Measurements from ENCODE around the gene SLC16A7.
"Not testable (repeated sequence)": the region's sequence is repeated elsewhere in the genome, so short reads cannot be mapped to it uniquely, and the experiment has no call there.

Gene SLC16A7, protein sequence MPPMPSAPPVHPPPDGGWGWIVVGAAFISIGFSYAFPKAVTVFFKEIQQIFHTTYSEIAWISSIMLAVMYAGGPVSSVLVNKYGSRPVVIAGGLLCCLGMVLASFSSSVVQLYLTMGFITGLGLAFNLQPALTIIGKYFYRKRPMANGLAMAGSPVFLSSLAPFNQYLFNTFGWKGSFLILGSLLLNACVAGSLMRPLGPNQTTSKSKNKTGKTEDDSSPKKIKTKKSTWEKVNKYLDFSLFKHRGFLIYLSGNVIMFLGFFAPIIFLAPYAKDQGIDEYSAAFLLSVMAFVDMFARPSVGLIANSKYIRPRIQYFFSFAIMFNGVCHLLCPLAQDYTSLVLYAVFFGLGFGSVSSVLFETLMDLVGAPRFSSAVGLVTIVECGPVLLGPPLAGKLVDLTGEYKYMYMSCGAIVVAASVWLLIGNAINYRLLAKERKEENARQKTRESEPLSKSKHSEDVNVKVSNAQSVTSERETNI

DNA sequence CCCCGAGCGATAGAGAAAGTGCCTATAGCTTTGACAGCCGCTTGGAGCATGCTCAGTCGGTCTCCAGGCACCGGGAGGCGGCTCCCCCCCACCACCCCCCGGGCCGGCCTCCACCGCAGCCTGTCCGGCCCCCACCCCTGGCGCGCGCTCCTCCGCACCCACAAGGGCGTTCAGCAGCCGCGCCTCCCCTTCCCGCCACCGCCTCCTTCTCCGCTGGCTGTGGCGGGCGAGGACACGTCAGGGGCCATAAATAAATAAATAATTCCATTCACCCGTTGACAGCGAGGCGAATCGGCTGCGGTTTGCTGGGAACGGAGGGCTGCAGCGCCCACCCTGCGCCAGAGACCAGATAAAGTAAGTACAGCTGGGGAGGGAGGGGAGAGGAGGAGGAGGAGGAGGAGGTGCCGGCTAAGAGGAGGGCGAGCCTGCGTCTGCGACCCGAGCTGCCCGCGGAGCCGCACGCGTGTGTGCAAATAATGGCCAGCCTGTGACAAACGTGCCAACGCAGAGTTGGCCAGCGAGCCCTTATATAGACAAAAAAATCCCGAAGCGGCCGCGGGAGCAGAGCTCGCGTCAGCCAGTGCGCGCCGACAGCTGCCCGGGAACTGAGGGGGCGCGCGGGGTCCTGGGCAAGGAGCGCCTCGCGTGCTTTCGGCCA is at the start of gene SLC16A7:
SLC16A7 (plus strand) TSS at position 147 of the 658 bp plus-strand sequence. CDS start 108,773 bp downstream, outside the sequence.
- peak; percentile 86 for DNase-seq

DNA sequence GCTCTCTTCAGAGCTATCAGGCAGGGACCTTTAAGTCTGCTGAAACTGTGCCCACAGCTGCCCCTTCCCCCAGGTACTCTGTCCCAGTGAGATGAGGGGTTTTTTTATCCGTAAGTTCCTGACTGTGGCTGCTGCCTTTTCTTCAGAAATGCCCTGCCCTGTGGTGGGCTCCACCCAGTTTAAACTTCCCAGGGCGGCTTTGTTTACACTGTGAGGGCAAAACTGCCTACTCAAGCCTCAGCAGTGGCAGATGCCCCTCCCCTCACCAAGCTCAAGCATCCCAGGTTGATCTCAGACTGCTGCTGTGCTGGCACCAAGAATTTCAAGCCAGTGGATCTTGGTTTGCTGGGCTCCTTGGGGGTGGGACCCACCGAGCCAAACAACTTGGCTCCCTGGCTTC is 46.9 kb upstream of the SLC16A7 start:
- DNase-seq = no peak

DNA sequence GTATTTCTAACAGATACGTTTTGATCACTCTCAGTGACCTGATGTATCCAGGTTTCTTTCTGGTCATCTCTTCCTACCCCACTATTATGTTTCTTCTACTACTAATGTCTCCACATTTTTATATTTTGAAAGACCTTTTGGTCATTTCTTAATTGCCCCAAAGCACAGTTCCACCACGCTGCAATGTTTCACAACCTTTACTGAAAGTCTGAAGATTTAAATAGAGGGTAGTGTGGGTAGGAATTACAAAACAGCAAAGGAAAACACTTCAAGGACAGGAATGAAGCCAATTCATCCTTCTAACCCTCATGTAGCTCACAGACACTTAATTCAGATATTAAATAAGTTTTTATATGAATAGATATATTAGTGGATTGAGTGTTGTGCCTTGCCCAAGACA is 36.1 kb upstream of the SLC16A7 start:
- DNase-seq = no peak

DNA sequence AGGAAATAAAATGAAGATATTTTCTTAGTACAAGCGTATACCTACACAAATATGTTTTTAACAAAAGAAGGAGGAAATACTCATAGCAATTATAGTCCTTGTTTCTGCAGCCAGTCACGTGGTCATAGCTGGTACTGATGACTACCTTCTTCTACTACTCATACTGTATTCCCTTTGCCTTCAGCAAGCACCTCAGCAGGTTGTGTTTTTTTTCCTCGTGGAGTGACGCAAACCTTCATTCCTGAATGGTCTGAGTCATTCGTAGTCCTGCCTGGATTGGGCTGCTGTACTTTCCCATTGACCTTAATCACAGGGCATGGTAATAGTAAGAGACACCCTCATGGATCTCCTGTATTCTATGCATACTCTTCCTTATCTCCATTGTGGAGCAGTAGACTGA is 25.7 kb upstream of the SLC16A7 start:
- DNase-seq = no peak

DNA sequence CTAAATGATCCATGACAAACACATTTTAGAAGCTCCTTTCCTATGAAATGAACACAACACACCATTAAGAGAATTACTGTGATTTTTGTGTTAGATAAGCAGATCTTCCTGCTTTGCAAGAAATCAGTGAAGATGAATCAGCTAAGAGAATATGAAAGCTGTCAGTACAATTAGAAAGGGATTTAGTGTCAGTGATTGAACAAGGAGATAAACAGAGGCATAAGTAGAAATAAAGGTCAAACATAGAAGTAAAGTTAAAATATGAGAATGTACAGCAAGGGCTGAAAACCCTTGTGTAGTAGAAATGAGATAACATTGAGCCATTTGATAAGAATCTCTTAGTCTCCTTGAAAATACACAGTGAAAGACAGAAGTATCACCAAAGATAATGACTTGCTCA is 21.4 kb upstream of the SLC16A7 start:
- DNase-seq = no peak

DNA sequence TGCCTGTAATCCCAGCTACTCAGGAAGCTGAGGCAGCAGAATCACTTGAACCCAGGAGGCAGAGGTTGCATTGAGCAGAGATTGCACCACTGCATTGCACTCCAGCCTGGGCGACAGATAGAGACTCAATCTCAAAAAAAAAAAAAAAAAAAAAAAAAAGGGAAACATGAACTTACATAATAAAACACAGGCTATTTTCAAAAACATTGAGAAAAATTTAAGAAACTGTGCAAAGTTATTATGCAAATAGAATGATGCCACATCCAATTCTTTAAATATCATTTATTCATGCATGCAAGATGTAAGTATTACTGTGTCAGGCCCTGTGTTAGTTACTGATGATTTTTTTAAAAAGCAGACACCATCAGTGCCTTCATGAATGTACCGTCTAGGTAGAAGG is 20.0 kb upstream of the SLC16A7 start:
- no peak for DNase-seq

DNA sequence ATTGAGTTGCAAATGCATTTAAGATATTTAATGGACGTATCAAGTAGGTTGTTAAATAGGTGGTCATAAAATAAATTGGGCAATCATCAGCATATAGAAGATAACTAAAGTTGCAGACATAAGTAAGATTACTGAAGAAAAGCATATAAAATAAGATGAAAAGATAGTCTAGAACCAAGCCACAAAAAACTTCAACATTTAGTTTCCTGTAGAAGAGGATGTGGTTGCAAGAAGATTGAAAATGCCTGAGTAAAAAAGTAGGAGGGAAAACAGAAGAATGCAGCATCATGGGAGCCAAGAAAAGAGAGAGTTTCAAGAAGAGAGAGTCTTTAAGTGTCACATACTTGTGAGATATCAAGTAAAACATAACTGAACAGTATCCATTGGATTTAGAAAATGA is 17.6 kb upstream of the SLC16A7 start:
- no peak for DNase-seq

DNA sequence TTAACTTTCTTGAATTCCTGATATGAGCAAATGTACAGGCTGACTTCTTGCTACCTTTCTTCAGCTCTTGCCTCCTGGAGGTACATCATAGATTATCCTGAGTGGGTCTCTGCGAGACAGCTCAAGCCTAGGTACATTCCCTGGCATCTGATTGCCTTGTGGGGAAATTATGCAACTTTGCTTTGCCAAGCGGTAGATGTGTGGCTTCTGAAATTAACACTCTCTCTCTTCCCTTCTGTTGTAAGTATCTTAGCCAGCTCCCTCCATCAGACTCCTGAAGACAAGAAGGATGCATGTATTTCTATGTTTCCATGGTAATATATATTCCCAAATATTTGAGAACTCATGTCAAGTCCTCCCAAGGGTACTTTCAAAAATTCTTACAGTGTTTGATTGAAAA is 16.2 kb upstream of the SLC16A7 start:
- no peak for DNase-seq

DNA sequence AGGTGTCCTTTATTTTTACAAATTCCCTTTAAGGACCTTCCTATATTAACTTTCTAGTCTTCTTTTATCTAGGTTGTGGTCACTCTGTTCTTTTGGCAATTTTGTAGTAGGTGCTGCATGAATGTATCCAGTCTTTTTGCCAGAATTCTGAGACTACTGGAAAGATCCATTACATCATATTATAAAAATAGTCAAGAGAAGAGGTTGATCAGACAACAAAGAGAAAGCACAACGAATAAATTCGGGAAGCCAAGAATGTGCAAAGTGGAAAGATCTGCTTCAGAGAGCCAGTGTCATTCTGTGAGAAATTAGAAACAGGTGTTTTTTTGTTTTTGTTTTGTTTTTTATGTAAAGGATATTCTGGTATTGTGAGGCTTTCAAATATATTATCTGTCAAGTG is 15.8 kb upstream of the SLC16A7 start:
- no peak for DNase-seq

DNA sequence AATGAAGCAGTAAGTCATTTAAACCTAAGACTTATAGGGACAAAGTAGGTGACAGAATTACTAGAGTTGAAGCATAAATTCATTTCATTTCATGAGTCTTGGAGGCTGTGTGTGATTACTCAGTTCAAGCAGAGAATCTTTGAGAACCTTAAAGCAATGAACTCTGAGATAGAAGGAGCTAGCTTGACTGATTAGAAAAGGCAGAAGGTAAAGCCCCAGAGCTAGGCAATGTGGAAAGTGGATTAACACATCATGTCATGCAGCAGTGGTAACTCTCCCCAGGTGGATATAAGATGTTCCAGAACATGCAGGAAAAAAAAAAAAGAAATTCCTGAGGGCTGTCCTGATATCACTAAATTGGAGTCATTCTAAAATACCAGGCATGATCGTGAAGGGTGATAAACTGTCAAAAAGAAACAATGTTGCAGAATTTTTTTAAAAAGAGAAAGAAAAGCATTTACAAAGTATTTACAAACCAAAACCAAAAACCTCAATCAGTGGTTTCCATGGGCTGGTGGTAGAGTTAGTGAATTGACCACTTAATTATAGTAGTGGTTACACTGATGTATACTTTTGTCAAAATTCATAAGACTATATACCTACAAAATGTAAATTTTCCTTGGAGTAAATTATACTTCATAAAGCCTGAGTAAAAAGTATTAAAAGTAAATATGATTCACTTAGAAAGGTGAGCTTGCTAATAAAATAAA is 12.7 kb upstream of the SLC16A7 start:
- no peak for DNase-seq

DNA sequence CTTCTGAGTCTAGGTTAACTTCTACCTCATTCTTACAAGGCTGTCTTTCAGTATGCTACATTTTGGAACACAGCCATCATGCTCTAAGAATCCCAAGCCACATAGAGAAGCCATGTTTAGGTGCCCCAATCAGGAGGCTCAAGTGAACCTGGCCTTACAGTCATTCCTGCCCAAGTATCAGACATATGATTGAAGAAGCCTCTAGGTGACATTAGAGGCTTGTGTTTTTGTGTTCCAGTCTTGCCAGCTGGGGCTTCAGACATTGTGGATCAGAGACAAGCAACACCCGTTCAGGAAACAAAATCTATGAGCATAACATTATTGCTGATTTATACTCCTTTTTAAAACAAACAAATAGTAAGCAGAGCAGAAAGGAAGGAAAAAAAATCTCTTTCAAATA is 8.1 kb upstream of the SLC16A7 start:
- no peak for DNase-seq

DNA sequence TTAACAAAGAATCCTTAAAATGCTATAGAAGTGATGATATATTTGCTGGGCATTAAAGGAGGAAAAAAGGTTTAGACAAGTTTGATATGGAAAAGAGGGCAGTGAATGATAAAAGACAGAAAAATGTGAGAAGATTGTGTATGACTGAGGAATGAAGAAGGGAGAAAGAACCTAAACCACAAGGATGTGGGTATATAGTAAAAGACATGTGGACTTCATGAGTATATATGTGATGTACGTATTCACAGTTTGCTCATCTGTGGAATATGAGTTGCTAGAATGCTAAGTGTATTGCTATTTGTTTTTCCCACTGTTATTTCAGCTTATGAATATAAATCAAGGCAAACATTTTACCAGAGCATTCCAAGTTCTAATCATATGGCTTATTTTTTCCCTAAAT is 2.1 kb upstream of the SLC16A7 start:
- no peak for DNase-seq

DNA sequence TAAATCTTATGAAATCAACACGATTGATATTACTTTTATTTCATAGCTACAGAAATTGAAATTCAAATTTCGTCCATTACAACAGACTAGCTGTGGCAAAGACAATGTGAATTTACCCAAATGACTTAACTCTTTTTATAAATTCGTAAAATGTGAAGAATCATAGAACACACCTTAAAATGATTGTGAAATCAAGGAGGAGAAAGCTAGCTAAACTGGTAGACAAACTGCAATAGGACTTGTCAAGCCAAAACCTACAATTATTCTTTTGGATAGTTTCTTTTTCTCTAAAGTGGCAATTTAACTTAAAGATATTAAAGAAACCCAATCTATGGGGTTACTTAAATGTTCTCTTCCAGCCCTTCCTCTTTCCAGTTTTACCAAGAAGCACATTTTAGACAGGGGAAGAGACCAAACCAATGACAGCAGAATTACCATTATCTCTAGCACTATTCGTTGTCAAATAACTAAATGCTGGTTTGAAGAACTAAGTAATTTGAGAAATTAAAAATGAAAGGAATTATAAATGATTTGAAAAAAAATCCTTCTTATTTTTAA is 807 bp upstream of the SLC16A7 start:
- DNase-seq = no peak

DNA sequence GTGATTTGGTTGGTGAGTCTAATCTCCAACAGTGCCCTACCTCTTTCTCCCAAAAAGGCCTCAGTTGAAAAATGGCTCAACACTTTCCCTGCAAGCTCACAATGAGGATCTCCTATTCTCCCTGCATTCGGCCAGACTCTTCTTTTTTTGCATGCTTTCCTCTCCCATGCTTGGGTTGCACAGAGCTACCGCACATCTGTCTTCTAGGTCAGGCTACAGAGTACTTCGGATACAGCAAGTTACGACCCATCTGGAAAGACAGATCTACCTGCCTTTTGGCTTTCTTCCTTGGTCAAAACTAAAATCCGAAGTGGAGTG is 305 bp upstream of the SLC16A7 start:
- no peak for DNase-seq

DNA sequence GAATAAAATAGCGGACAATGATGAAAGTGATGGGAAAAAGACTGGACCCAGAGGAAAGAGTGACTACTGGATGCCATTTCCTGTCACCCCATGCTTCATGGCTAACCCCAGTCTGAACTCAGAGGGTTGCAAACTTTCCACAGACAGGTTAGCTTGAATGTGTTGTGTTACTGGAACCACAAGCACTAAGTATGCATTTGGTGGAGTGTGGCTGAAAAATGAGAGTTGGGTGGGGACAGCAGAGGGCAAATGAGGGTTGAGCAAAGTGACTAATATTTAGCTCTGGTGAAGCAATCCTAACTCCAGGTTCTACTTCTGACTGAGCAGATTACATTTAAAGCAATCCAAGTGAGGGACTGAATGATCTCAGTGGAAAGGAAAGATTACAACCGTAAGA is 1.6 kb downstream of the SLC16A7 start:
- DNase-seq = peak; percentile 64

DNA sequence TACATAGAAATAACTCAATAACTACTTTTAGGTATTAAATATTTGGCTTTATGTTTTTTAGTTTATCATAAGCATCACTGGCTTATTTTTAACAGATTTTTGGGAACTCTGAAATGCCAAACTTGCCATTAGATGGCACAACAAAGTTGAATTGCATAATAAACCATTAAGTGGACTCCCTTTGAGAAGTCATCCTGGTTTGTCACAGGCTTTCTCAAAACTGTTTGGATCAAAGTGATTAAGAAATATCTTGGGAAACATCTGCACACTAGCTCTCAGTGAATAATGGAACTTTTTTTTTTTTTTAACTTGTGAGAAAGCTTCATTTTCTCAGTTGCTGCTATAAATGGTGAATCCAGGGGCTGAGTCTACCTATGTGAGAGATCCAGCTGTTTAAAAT is 4.3 kb downstream of the SLC16A7 start:
- DNase-seq = no peak

DNA sequence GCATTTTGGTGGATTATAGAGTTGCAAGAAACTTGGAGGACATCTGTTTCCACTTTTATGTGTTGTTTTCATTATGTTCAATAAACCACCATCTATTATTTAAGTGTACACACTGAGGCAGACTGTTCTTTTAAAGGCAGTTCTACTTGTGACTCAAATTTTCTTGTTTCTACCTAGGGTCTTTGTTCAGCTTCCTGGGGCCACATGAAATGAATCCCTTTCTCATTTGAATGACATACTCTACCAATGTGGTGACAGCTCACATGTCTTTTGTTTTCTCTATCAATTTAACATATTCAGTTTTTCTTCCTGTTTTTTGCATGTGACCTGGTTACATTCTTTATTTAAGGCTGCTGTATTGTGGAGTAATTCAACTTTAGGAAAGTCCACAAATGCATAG is 7.9 kb downstream of the SLC16A7 start:
- no peak for DNase-seq

DNA sequence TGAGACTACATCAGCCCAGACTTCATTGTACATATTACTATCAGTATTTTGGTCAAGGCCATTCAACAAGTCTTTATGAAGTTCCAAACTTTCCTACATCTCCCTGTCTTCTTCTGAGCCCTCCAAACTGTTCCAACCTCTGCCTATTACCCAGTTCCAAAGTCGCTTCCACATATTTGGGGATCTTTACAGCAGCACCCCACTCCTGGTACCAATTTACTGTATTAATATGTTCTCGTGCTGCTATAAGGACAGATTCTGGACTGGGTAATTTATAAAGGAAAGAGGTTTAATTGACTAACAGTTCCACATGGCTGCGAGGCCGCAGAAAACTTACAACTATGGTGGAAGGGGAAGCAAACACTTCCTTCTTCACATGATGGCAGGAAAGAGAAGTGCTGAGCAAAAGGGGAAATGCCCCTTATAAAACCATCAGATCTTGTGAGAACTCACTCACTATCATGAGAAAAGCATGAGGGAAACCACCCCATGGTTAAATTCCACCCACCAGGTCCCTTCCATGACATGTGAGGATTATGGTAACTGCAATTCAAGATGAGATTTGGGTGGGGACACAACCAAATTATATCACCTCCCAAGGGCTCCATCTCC is 17.1 kb downstream of the SLC16A7 start:
- DNase-seq = not testable (repeated sequence)

DNA sequence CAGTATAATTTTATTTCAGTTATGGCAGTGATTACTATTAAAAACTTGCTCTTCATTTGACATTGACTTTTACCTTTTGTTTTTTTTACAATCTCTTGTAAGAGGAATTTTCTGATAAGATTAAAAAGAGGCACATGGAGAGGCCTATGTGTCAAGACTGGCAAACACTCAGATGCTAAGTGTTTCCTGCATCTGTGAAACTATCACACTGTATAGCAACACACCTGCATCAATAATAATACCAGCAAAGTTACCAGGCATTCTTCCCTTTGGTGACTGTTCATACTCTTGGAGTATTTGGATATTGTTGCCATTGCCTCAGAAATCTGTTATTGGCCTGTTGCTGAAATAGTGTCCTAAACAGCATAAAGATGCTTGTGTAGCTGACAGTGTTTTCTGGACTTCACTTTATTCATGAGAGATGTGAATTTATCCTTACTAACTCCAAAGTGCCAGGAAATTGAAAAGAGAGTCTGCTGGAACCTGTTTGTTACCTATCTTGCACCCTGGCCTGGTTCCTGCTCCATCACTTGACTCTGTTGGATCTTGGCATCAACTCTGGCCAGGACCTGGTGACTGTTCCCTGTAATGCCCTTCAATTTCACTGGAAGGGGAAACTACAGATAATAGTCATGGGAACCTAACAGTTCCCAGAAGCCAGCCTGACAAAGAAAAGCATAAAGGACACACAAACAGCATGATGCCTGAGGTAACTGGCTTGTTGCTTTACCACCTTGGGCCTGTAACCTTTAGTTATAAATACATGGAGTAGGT is 19.8 kb downstream of the SLC16A7 start:
- DNase-seq = no peak

DNA sequence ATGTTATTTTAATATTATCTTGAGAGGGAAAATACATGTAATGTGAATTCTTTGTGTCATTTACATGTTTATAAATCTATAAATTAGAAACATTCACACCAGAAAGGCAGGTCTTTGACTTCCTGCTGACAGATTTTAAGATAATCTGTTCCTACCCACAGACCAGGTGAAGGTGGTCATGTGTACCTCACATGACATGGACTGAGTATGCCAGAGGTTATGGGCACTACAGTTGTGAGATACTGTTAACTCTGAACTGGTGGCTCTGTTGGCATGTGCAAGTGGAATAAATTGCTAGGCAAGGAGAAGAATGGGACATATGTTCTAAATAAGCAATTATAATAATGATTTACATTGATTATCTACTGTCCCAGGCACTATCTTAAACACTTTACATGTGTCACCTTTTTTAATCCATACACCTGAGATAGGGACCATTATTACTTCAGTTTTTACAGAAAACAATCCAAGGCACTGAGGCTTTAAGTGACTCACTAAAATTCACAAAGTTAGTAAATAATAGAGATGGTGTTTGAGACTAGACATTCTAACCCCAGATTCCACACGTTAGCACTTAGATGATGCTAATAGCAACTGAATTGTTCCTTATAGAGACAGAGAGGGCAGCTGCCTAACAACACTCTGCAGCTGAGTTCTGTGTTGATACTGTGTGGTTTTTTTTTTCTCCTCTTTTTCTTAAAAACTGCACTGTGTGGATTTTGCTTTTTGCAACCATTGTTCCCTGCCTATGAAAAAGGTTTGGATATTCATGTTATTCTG is 23.8 kb downstream of the SLC16A7 start:
- DNase-seq = no peak

DNA sequence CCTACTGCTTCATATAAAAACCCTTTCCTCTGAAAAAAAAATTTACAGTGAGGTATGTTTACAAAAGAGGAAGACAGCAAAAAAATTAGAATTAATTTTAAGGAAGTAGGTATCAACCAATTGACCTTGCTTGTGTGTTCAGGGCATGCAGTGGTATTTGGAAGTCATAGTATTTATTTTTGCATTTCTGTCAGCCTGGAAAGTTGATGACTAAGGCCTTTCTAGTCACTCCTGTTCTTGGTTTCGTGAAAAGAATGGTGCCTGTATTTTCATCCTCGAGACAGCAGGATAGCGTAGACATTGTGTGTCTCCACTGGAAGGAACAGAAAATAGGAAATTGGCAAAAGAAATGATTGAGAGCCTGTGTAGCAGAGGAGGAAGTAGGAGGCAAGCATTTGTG is 24.5 kb downstream of the SLC16A7 start:
- DNase-seq = no peak
